GF-D8 (cell line): Measurements from ENCODE around the gene ACTL7B.
"Not testable (repeated sequence)": the region's sequence is repeated elsewhere in the genome, so short reads cannot be mapped to it uniquely, and the experiment has no call there.

Experiments used
- DNase-seq: peaks from one replicate; lab custom pipeline; 2025; lab: John Stamatoyannopoulos, UW

The ACTL7B gene

DNA sequence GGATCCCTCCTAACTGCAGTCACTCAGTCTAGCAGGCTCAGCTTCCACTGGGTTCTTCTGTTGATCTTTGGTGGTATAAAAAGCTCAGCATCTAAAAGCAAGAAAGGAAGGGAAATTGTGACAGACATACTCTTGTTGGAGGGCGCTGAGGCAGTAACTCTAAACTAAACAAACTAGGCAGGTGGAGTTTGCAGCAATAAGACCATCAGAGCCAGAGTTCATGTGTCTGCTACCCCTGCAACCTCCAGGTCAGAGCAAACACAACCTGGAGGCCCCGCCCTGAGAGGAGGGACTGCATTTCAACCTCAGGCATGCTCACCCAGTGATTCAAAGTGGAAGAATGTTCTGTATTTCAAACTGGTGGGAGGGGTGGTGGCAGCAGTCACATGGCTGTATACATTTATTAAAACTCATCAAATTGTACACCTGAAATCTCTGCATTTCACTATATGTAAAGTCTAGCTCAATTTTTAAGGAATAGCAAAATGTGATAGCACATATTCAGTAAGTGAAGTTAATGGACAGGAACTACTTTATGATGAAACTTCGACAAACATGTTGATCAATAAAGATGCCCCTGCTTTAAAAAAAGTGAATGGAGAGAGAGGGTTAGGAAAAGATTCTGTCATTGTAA is 13.4 kb upstream of the ACTL7B start:
- DNase-seq: no peak

DNA sequence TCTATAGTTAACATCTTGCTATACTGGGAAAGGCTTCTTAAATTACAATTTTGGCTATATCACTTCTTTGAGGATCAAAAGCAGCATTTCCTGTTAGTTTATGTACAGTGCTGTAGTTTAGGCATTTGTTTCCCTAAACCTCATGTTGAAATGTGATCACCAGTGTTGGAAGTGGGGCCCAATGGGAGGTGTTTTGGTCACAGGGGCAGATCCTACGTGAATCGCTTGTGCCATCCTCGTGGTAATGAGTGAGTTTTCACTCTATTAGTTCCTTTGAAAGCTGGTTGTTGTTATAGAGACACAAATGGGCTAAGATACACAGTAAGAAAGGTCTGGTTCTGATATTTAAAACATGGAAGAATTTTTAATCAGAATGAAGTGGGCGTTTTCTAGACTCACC is 12.0 kb upstream of the ACTL7B start:
- no peak for DNase-seq

DNA sequence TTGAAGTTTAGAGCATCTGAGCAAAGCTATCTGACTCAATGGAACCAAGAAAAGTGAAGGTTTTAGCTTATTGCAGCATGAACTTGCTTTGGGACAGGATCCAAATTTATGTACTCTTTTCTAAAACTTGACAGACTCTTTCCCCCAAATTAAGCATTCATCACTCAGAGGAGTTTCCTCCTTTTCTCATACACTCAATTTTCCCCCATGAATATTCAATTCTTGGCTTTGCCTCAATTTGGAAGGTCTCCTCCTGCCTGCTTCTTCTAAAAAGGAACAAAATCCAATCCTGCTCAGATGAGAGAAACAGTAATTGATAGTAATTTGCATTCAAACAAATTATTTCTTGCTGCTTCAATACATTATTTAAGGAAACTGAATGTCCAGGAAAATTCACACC is 11.3 kb upstream of the ACTL7B start:
- DNase-seq: no peak

GRCh38 chr9:108866001-108866420 is 10.2 kb upstream of the ACTL7B start:
- DNase-seq: no peak

- DNase-seq: no peak
Measured at GRCh38 chr9:108865037-108865436, 9.3 kb upstream of the ACTL7B start.

DNA sequence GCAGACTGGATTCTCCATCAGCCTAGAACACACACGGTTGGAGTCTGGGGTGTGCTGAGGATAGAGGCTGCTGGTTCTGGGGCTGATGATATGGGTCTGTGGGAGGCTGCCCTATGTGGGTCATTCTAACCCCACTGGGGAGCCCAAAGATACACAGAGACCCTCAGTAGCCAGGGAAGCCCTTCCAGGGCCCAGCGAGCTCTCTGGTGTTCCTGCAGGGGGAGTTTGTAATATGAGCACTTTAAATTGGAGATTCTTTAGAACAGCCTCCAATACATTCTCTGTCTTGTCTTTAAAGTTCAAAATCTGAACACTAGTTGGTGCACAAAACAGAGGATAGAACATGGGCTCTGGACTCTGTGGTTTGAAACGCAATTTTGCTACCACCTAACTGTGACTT is 8.7 kb upstream of the ACTL7B start:
- DNase-seq: no peak

DNA sequence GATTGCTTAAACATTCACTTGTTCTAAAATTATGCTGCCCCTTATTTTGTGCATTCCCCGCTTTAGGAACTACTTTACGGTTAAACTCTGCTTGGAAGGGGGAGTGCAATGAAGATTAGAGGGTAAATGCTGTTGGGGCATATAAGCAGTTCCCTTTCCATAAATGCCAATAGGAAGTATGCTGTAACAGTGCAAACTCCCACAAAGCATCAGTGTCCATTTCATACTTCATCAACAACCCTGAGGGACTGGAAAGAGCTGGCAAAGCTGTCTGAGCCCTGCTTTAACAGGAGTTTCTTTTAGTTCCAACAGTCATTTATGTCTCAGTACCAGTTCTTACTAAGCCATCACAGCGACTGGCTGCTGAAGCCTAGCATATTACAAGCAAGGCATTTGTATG is 8.1 kb upstream of the ACTL7B start:
- no peak for DNase-seq

DNA sequence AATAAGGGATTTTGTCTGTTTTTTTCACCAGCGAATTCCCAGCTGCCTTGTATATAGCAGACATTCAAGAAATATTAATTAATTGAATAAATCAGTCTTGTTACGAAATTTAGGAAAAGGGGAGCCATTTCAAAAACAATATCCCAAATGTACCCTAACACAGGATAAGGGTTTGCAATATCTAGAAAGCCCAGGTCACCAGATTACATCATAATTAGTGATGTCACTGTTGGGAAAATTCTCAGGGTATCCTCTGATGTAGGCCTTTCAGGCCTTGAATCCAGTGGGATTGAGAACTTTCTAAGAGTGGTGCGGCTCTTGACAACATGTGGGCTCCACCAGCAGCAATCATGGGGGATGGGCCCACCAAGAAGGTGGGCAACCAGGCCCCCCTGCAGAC is 6.2 kb upstream of the ACTL7B start, which contains the start of gene ACTL7A:
Gene ACTL7A (plus strand): TSS at position 270 of the 400 bp plus-strand sequence. CDS start 57 bp downstream, at position 327.
- no peak for DNase-seq

GRCh38 chr9:108861464-108861863 is 5.7 kb upstream of the ACTL7B start:
- DNase-seq: no peak

- no peak for DNase-seq
Measured at GRCh38 chr9:108860764-108861163, 5.0 kb upstream of the ACTL7B start.

- no peak for DNase-seq
Measured at GRCh38 chr9:108860354-108860753, 4.6 kb upstream of the ACTL7B start.

DNA sequence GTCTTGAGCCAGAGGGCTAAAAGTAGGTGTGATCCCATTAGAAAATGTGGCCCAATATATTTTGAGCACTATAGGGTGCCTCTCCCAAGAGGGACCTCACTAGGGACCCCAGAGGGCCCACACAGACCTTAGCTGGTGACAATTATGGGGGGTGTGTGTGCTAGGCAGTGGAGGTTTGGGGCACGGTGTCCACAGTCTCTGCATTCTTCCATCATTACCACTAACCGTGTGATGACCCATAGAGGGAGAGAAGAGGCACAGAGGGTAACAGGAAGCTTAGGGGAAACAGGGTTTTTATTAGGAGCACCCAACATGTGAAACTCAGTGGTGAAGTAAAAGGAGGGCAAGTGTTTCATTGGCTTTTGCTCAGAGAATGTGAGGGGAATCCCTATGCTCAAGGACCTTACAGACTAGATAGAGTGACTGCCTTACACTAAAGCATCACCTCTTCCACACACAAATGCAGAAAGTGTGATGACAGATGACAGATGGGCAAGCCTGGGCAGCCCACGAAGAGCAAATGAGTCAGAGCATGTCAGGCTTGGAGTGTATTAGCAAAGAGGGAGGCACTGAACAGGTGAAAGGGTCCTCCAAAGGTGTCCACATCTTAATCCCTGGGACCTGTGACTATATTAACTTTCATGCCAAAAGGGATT is 3.8 kb upstream of the ACTL7B start:
- no peak for DNase-seq

DNA sequence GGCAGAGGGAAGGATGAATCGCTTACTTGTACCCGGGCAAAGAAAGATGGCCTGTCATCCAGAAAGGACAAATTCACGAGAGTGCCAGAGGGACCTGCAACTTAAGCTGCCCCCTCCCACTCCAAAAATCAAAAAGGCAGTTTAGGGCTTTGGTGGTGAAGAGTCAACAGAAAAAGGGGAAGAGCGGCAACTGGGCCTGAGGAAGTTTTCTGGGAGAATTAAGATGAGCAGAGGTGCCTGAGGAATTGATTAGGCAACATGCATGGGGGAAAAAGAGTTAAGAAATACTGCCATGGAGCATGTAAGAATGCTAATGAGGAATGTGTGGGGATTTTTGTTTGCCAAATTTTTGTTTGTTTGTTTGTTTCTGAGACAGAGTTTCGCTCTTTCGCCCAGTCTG is 1.8 kb upstream of the ACTL7B start:
- DNase-seq: no peak

- no peak for DNase-seq
Measured at GRCh38 chr9:108855529-108855886, 278 bp downstream of the ACTL7B start.

DNA sequence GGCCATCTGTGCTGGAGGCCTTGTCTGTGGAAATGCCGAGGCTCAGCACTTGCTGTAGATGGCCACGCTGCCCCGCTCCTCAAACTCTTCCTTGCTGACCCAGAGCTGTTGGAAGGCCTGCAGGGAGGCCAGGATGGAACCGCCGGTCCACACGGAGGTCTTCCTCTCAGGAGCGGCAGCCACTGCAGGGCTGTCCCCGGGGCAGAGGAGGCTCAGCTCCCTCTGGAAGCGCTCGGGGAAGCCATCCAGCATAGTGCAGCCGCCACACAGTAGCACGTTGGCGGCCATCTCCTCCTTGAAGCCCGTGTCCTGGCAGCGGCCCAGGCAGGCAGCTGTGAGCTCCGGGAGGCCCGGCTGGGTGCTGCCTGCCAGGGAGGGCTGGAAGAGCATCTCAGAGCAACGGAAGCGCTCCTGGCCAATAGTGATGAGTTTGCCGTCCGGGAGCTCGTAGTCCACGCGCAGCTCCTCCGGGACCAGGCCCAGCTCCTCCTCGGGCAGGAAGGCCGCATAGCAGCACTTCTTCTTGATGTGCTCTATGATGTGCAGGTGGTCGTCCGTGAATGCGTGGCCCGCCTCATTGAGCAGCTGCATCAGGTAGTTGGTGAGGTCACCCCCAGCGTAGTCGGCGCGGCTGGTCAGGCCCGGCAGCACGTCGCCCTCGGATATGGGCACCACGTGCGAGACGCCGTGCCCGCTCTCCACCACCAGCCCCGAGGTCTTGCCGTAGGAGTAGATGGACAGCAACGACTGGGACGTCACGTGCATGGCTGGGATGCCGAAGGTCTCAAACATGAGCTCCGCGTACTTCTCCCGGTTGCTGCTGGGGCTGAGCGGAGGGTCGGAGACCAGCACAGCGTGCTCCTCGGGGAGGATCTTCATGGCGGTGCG is 901 bp downstream of the ACTL7B start:
- no peak for DNase-seq

DNA sequence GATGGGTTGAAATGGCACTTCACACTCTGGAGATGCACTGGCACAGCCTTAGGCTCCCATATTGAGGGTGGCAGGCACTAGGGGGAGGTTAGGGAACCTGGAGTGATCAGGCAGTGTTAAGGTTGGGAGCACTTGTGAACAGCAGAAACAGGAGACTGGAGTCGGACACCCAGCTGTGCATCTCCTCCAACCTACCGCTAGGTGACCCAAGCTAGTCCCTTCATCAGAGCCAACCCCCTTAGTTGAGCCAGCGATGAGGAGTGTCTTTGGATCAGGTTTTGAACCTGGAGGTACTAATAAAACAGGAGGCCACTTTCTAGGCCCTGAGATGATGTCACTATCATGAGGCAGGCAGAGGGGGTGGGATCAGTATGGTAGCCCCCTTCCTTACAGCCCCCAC is 1.7 kb downstream of the ACTL7B start:
- no peak for DNase-seq

DNA sequence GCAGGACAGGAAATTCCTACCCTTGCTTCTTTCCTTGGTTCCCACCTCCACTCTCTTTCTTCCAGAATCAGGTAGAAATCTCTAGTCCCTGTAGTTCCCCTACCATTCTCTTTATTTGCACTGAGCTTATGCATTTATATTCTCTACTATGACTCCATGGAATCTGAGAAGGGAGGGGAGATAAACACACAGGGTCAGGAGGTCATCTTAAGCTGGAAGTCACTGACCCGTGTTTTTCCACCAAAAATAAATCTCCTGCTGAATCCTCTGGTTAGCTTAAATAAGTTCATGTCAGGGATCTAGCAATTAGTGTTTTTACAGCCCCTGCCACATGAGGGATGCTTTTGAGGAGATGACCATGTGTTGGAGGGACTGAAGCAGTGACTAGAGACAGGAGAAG is 3.7 kb downstream of the ACTL7B start:
- DNase-seq: no peak

- no peak for DNase-seq
Measured at GRCh38 chr9:108851138-108851537, 4.6 kb downstream of the ACTL7B start.

DNA sequence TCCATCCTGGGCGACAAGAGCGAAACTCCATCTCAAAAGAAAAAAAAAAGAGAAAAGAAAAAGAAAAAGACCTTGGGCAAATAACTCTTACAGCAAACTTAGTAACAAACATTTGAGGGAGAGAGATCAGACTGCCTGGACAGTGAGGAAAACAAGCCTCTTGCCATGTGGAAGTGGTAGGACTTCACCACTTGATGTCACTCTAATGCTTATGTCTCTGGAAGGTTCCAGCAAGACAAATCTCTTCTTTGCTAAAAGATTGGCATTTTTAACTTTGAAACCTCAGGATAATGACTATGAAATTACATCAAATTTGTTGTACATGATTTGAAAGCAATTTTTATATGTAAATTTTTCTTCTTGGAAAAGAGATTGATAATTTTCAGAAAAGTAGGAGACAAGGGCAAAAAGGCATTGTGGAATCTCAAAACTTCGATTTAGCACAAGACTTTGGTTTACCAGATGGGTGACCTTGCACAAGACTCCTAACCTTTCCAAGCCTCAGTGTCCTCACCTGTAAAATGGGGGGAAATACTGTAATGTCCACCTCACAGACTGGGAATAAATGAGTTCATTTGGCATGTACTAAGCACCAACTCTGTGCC is 5.4 kb downstream of the ACTL7B start:
- DNase-seq: no peak

DNA sequence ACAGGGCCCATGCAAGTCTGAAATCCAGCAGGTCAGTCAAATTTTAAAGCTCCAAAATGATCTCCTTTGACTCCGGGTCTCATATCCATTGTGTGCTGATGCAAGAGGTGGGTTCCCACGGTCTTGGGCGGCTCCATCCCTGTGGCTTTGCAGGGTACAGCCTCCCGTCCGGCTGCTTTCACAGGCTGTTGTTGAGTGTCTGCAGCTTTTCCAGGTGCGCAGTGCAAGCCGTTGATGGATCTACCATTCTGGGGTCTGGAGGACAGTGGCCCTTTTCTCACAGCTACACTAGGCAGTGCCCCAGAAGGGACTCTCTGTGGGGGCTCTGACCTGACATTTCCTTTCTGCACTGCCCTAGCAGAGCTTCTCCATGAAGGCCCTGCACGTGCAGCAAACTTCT is 7.5 kb downstream of the ACTL7B start:
- DNase-seq: not testable (repeated sequence)

DNA sequence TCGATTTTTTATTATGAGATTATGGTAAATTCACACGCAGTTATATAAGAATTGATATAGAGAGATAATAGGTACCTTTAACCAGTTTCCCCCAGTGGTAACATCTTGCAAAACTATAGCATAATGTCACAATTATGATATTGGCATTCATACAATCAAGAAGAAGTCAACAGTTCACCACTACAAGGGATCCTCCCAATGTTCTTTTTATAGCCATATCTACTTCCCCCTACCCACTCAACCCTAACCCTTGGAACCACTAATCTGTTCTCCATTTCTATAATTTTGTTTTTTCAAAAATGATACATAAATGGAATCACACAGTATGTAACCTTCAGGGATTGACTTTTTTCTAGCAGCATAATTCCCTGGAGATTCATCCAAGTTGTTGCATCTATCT is 9.8 kb downstream of the ACTL7B start:
- no peak for DNase-seq

DNA sequence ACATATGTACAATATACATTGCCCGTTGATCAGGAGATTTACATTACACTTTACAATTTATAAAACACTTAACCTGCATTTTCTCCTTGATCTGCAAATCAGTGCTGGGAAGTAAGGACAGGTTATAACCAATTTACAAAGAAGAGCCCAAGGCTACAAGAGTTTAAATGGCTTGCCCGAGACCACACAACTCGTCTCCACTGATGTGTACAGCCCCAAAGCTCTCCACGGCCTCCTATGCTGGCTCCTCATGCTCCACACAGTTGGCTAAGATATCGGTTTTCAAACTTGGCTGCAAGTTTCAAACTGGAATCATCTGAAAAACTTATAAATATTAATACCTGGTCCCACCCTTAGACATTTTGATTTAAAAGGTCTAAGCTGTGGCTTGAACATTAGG is 10.3 kb downstream of the ACTL7B start:
- no peak for DNase-seq

- DNase-seq: no peak
Measured at GRCh38 chr9:108844856-108845255, 10.9 kb downstream of the ACTL7B start.
